Stimulated activated CD4-positive, alpha-beta T cell treated with anti-CD3 and anti-CD28 coated beads, TNF-alpha, amount 100 ng/mL, for 4 hours (primary cell): ENCODE measurements around the gene FILIP1L.

Experiments
- DNase-seq, 3 experiments: peaks; one replicate each; pipeline ENCODE4 v3.0.0-alpha.2; 2020; ENCODE audit warnings: low read depth in 3 of 3

Gene FILIP1L

GRCh38 chr3:100114413-100115030 lies at the start of gene FILIP1L:
Gene FILIP1L (minus strand): TSS chr3:100114501.
- no peak for DNase-seq

- no peak for DNase-seq
Observed at GRCh38 chr3:100163787-100164186, 49.5 kb upstream of the FILIP1L start.

- DNase-seq, result no peak
Observed at GRCh38 chr3:100160521-100160920, 46.2 kb upstream of the FILIP1L start.

GRCh38 chr3:100159331-100160153 lies 45.2 kb upstream of the FILIP1L start:
- DNase-seq, result no peak

- DNase-seq, result no peak
Observed at GRCh38 chr3:100158918-100159330, 44.6 kb upstream of the FILIP1L start.

GRCh38 chr3:100157685-100158084 lies 43.4 kb upstream of the FILIP1L start:
- no peak for DNase-seq

GRCh38 chr3:100155590-100155989 lies 41.3 kb upstream of the FILIP1L start:
- DNase-seq, result no peak

- DNase-seq, result no peak
Observed at GRCh38 chr3:100155128-100155527, 40.8 kb upstream of the FILIP1L start.

GRCh38 chr3:100154171-100154570 lies 39.9 kb upstream of the FILIP1L start:
- DNase-seq, result no peak

- no peak for DNase-seq
Observed at GRCh38 chr3:100151024-100151707, 36.9 kb upstream of the FILIP1L start.

GRCh38 chr3:100150473-100150872 lies 36.2 kb upstream of the FILIP1L start:
- DNase-seq, result no peak

- no peak for DNase-seq
Observed at GRCh38 chr3:100149713-100150415, 35.6 kb upstream of the FILIP1L start.

GRCh38 chr3:100149130-100149529 lies 34.8 kb upstream of the FILIP1L start:
- no peak for DNase-seq

GRCh38 chr3:100144255-100144866 lies 30.1 kb upstream of the FILIP1L start:
- DNase-seq, result no peak

- no peak for DNase-seq
Observed at GRCh38 chr3:100141586-100141985, 27.3 kb upstream of the FILIP1L start.

GRCh38 chr3:100140976-100141375 lies 26.7 kb upstream of the FILIP1L start:
- no peak for DNase-seq

- DNase-seq, result no peak
Observed at GRCh38 chr3:100136921-100137320, 22.6 kb upstream of the FILIP1L start.

- DNase-seq, result no peak
Observed at GRCh38 chr3:100131241-100131640, 16.9 kb upstream of the FILIP1L start.

GRCh38 chr3:100129941-100130340 lies 15.6 kb upstream of the FILIP1L start:
- DNase-seq, result no peak

GRCh38 chr3:100128565-100128964 lies 14.3 kb upstream of the FILIP1L start:
- no peak for DNase-seq

GRCh38 chr3:100127792-100128191 lies 13.5 kb upstream of the FILIP1L start:
- no peak for DNase-seq
